Astrocyte (in vitro differentiated cells and primary cell): Measurements from ENCODE around the gene BMPR1A.

Source experiments
- CTCF ChIP-seq: IDR thresholded peaks from 2 replicates; pipeline ENCODE4 v1.5.1; 2011; ENCODE audit warnings: low read depth, mild to moderate bottlenecking, inconsistent platforms, low read length, moderate library complexity; ENCODE audit not compliant: insufficient read depth
- EZH2 ChIP-seq: IDR thresholded peaks from 2 replicates; pipeline ENCODE4 v1.6.1; 2012; ENCODE audit warnings: mild to moderate bottlenecking, low read length, inconsistent platforms; ENCODE audit not compliant: insufficient read depth

GRCh38 chr10:86856156-86856555 lies 99.7 kb downstream of the BMPR1A start:
- no peak for TF ChIP-seq EZH2
- TF ChIP-seq CTCF: no peak
